GM19468 (cell line): Measurements from ENCODE around the gene GPATCH2L.

Experiments
- ATAC-seq: cut with Tn5 transposase; IDR thresholded peaks from one replicate; pipeline ENCODE4 v1.9.1; 2021; ENCODE audit warnings: mild to moderate bottlenecking, moderate library complexity, moderate number of reproducible peaks; ENCODE audit not compliant: unreplicated experiment; ENCODE audit errors: extremely low read depth

GPATCH2L gene

DNA sequence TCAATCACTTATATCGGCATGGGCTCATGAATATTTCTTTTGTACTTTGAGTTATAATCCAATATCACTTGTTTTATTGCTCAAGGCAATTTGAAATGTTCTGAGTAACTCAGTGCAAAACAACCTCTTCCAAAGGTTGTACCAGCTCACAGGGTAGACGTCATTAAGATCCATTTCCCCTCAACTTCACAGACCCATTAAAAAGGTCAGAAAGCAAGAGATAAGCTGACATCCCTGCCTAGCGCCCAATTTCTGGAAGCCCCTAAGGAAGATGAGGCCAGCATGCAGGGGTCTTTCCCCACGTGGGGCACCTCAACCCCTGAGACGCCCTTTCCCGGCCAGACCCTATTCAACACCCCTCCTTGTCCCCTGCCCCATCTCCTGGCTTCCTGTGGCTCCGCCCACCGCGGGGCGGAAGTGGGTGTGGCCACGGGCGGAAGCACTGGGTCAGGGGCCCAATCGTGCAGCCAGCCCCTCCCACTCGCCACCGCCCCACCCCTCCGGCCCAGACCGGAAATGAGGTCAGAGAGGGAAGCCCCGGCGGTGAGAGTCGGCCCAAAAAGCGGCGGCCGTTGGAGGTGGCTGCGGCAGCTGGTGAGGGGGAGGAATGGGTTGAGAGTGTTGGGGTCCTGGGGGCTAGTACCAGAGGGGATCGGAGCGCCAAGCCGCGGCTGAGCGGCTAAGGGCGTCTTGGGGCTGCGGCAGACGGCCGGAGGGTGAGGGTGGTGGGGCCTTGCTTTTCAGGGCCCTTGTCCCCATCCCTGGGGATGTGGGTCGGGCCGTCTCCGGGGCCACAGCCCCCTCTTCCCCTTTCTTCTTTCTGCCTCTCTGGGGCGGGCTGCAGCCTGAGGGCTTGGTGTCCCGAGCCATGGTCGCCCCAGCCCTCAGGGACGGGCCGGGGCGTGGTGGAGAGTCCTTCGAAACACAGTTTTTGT is at the start of gene GPATCH2L:
Gene GPATCH2L (plus strand): TSS at position 525 of the 935 bp plus-strand sequence. CDS start 2,442 bp downstream, outside the sequence.
- peak; percentile 67 for ATAC-seq

- no peak for ATAC-seq
Measured at GRCh38 chr14:76104802-76105355, 46.8 kb upstream of the GPATCH2L start.

DNA sequence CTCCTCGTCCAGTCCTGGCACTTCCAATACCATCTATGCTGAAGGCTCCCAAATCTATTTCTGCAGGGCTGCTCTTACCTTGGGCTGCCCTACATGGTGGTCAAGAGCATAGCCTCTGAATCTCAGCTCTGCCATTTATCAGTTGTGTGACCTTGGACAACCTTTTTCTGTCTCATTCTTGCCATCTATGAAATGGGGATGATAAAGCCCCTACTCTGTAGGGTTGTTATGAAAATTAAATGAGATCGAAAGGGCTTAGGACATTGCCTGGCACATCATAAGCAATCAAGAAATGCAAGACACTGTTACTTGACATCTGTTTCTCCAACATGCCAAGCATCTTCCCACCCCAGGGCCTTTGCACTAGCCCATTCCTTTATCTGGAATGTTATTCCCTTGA is 45.5 kb upstream of the GPATCH2L start:
- ATAC-seq, result no peak

GRCh38 chr14:76109087-76109880 is 42.4 kb upstream of the GPATCH2L start:
- no peak for ATAC-seq

- ATAC-seq, result no peak
Measured at GRCh38 chr14:76112889-76113624, 38.7 kb upstream of the GPATCH2L start.

DNA sequence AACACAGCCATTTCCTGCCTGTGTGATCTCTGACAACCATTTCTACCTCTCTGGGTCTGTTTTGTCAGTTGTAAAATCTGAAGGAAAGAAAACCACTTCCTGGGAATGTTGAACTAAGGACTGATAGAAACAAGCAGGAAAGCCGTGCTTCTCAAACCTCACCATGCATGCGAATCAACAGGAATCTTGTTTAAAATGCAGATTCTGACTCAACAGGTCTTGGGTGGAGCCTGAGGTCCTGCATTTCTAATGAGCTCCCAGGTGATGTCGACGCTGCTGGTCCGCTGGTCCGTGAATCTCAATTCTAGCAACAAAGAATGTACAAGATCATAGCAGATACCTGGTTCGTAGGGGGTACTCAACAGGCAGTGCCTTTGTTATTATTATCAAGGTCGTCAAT is 38.0 kb upstream of the GPATCH2L start:
- no peak for ATAC-seq

- ATAC-seq, result no peak
Measured at GRCh38 chr14:76115010-76115422, 36.7 kb upstream of the GPATCH2L start.

DNA sequence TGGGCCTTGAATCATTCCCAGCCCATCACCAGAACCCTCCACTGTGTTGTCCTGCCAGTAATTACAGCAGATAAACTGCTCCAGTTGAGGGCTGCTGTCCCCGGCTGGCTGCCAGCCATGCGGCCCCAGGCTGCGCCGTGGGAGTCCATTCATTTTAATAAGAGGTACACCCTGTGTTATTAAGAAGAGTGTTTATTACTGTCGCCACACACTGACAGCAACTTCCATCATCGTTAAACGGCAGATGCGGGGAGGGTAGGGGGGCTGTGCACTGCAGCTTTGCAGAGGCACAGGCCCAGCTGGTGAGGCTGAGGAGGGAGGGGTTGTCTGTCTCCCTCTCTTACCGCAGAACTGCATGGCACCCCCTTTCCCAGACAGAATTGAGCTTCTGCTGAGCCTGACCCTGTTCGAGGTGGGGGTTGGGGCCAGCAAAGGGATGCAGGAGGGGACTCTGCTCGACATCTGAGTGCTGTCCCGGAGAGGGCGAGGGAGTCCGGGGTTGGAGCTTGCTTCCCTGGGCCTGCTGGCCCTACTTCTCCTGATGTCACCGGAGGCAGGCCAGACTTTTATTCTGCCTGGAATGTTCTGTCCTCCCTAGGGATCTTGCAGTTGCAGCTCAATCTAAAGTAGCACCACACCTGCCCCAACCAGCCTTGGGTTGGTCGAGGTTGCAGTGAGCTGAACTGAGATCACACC is 33.8 kb upstream of the GPATCH2L start:
- ATAC-seq, result no peak

DNA sequence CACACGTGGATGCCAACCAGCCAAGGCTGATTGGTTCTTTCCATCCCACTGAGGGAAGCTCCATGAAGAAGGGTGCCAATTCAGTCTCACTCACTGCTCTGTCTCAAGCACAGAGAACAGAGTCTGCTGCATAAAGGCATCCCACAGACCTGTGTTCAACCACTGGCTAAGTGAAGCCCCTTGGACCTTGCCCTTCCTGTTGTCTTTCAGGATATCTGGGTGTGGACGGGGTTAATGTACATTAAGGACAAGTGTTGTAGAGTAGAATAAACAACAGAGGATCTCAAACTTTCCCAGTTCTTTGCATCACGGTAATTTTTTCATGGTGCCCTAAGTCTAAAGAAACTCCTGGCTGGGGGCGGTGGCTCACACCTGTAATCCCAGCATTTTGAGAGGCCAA is 33.1 kb upstream of the GPATCH2L start:
- ATAC-seq, result no peak

GRCh38 chr14:76121089-76121748 is 30.5 kb upstream of the GPATCH2L start:
- ATAC-seq, result no peak

GRCh38 chr14:76123426-76124225 is 28.1 kb upstream of the GPATCH2L start:
- no peak for ATAC-seq

DNA sequence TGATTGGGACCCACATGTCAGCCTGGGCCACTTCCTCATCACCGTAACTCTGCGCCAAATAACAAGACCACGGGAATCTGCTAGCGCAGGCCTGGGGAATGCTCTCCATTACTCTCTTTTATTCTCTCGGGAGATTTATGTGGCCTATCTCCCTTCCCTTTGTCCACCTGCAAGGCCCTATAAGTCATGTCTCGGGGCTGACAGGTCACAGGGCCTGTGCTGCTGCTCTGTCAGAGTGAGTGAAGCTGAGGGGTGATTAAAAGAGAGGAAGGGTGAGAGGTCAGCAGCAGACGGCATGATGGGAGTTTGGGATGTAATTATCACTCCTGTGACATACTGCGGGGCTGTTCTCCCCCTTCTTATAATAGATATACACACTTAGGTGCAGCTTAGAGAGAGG is 26.2 kb upstream of the GPATCH2L start:
- no peak for ATAC-seq

GRCh38 chr14:76126076-76126475 is 25.6 kb upstream of the GPATCH2L start:
- no peak for ATAC-seq

- no peak for ATAC-seq
Measured at GRCh38 chr14:76129851-76130576, 21.7 kb upstream of the GPATCH2L start.

GRCh38 chr14:76131071-76131965 is 20.4 kb upstream of the GPATCH2L start:
- no peak for ATAC-seq

GRCh38 chr14:76133103-76133502 is 18.6 kb upstream of the GPATCH2L start:
- no peak for ATAC-seq

GRCh38 chr14:76134231-76134630 is 17.5 kb upstream of the GPATCH2L start:
- ATAC-seq, result no peak
